SW 1271 (cell line): ENCODE data around the gene CFAP91.

Experiments
- DNase-seq, 2 experiments: peaks; one replicate each; lab custom pipeline; 2025; lab: John Stamatoyannopoulos, UW

CFAP91 gene

DNA sequence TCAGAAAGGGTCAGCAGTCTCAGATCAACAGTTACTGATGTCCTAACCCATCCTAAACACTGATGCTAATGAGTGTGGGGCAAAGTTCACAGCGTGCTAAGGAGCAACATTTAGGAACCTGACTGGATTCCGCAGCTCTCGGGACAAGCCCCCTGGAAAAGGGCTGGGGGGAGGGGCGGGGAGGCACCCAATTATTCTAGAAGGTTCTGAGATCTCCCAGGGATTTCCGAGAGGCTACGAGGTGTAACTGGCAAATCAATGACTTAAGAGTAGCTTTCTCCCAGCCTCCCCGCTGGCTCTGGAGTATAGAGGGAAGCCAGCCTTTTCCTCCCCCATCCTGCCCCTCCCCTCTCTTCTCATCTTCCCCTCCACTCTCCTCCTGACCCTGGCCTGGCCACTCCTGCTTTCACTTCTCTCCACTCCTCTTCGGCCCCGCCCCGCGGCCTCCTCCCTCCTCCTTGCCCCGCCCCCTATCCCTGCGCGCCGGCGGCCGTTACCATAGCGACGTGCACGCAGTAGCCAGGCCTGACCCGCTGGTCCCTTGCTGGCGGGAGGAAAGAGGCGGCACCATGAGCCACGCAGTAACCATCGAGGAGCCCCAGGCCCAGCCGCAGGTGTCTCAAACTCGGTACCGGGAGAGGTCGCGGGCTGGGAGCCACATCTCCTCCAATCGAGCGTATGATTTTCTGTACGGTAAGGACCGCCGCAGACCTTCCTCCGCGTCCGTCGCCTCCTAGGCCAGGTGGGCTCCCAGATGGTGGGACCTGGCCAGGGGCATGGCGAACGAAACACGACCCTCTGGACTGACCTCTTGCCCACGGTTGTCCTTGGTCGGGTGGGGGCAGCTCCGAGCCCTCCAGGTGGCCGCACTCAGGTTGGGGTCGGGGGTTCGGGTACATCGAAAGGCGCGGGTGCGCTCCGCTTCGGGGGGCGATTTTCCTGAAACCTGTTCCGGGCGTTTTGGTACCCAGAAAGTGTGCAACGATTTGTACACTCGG is at the start of gene CFAP91:
CFAP91 (plus strand) TSS at position 493 of the 998 bp plus-strand sequence; CDS start at position 570, 77 bp downstream.
- DNase-seq = no peak

DNA sequence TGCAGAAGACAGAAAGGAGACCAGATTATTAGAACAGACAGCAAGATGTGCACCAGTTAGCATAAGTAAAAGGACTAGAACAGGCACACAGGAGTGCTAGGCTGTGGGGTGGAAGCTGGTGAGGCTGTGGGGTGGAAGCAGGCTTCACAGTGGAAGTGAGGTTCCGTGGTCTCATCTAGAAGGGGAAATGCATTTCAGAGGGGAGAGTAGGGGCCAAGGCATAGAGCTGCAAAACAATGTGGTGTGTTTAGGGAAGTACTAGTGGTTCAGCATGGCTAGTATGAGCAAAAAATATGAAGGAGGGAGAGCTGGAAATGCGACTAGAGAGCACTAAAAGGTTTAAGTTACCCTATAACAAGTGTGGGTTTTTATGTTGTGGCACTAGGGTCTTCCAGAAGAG is 48.9 kb upstream of the CFAP91 start:
- DNase-seq = no peak

GRCh38 chr3:119657887-119658702 is 44.7 kb upstream of the CFAP91 start:
- DNase-seq = no peak

GRCh38 chr3:119658994-119659393 is 43.8 kb upstream of the CFAP91 start:
- DNase-seq = no peak

- no peak for DNase-seq
Measured at GRCh38 chr3:119659606-119660291, 43.1 kb upstream of the CFAP91 start.

DNA sequence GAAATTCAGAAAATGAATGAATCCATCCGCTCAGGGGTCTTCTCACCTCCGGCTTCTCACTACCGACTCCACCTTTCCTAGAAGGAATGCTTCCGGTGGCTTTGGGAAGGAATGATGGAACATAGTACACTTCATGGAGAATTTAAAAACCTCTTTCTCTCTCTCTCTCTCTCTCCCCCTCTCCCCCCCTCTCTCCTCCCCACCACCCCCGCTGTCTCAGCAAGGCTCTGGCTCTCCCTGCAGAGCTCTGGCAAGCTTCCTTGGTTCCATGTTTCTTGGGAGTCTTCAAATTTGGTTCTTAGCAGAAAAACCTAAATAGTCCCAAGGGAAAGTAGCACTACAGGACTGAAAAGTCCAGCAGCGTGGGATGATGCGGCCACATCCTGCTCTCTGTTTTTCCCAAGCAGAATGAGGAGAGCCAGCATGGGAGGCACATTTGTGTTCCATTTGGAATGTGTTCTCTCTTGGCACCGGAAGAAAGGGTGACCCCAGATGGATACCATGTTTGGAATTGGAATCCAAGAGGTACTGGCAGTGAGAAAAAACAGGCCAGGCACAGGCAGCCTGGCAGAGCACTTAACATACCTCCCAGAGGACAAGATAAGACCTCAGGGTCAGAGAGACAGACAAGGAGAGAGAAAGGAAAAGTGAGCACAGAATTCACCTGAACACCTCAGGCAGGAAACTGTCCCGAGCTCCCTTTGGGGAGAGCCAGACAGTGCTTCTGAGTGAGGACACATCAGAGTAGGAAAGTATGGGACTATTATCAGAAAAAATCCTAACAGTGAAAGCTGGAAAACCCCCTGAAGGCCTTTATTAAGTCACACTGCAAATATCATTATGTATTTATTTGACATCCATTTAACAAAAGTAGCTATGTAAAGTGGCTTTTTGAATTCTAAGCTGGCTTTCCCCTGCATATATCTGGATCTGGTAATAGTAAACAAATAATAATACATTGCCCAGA is 42.1 kb upstream of the CFAP91 start, which contains the start of gene POPDC2:
POPDC2 (minus strand) TSS at position 116 of the 967 bp plus-strand sequence. CDS start 166 bp downstream, outside the sequence.
- no peak for DNase-seq

DNA sequence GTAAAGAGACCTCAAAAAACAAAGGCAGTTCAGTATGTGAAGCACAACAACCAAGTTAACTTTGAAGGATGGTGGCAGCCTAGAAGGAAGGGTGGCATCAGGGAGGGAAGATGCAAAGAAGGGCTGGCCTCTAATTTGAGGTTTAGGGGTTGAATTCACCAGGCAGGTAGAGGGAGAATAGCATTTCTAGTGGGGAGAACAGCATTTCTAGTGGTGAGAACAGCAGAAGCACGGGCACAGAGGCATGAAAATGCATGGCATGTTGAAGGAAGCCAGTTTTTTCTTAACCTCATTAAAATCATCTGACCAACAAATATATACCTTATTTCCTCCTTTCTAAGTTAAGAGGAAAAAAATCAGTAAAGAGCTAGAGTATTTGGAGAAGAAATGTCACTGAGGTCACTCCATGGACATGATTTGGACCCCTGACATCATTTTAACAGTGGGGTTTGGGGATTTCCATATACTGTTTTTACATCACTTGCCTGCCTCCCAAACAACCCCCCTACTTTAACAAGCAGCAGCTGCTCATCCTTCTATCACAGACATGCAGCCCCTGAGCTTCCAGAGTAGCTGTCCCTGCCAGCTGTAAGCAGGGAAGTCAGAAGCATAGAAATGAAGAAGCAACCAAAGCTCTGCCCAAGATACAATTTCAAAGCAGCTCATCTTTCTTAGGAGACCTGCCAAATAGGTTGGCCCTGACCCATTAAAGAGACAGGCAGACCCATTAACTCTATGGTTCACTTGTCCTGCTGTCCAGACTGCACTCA is 40.0 kb upstream of the CFAP91 start:
- no peak for DNase-seq

DNA sequence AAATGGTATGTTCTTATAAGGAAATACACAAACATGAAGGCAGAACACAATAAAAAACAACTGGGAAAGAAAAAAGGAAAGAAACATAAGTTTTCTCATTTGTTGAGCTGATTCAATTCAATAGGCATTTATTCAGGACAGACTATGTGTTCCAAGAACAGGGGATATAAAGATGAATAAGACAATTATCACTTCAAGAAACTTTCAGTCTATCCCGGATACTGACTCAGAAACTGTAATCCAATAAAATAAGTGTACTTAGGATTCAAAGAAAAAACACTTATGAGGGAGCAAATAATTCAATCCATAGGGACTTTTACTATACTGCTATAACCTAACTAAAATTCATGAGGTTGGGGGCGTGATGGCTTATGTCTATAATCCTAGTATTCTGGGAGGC is 38.9 kb upstream of the CFAP91 start:
- no peak for DNase-seq

DNA sequence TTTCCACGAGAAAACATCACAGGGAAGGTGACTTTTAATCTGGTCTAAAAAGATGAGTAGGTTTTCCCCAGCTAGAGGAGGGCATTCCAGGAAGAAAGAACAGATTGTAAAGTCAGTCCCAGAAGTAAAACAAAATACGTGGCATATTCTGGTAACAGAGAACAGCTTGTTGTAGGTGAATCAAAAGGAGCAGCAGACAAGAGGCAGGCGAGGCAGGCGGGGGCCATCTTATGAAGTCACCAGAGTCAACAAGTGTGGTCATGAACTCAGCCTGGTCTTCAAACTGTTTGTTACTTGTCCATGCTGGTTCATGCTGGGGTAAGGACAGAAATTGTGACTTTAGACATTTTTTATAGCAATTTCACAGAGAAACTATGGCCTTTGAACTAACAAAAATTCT is 38.5 kb upstream of the CFAP91 start:
- DNase-seq = no peak

GRCh38 chr3:119664850-119665379 is 37.9 kb upstream of the CFAP91 start:
- no peak for DNase-seq

GRCh38 chr3:119665954-119666559 is 36.8 kb upstream of the CFAP91 start:
- DNase-seq = no peak

- DNase-seq = no peak
Measured at GRCh38 chr3:119669906-119670570, 32.8 kb upstream of the CFAP91 start.

GRCh38 chr3:119672776-119673175 is 30.0 kb upstream of the CFAP91 start:
- no peak for DNase-seq

DNA sequence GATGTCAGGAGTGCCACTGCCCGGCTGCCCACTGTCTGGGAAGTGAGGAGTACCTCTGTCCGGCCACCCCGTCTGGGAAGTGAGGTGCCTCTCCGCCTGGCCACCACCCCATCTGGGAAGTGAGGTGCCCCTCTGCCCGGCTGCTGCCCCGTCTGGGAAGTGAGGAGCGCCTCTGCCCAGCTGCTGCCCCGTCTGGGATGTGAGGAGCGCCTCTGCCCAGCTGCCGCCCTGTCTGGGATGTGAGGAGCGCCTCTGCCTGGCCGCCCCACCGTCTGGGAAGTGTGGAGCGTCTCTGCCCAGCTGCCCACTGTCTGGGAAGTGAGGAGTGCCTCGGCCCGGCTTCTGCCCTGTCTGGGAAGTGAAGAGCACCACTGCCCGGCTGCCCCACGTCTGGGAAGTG is 28.9 kb upstream of the CFAP91 start:
- DNase-seq = no peak

DNA sequence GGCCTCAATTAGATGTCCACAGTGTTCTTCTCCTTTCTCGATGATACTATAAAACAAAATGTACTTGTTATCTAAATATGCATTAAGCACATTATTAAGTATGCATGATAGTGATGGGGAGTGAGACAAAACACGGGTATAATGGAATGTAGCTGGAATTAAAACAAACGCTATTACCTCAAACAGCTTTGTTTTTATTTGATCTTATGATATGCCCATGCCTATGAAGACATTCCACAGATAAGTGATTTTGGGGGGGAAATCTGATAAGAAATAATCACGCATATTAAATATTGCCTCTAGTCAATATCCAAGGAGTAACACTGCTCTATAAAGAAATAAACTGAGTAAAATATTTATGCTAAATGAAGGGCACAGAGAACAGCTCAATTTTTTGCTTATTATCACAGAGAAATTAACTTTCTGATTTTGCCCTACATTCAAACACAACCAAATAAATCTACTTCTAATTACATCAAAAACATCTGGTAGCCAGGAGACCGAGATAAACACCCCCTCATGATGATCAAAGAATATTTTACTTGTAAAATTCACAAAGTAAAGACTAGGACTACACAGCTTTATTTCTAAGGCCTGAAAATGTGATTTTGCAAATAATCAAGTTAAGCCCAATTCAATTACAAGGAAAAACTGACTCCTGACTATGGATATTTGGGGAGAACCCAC is 27.5 kb upstream of the CFAP91 start:
- no peak for DNase-seq

GRCh38 chr3:119676020-119676419 is 26.8 kb upstream of the CFAP91 start:
- no peak for DNase-seq

DNA sequence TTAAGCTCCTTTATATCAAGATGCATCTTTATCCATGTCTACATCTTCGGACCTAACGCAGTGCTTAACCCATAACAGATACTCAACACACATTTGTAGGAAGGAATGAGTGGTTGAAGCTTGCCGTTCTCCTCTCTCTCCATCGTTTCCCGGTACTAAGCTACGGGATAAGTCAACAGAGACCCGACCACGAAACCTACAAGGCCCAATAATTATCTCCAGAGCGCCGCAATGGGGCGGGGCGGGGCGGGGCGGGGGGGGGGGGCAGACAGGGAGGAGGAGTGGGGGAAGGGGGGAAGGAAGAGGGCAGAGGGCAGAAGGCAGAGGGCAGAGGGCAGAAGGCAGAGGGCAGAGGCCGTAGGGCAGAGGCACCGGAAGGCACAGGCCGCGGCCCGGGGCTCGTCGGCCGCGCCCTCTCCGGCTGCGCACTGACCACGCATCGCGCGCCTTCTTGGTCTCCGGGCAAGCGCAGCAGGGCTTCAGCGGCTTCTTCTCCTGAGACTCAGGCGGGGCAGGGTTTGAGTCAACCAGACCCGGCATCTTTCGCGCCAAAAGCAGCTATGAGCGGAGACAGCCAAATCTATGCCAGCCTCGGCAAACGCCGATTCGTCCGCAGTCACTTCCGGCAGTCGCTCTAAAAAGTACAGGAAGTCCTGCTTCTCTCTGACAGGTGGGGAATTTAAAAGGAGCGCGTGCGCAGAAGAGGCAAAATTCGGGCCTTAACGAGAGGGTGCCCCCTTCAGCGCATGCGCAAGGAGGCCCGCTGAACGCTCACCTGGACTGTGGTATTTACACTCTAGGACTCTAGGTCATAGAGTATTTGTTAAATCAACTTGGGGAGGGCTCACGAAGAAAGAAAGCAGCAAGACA is 25.8 kb upstream of the CFAP91 start, which contains the start of gene COX17:
COX17 (minus strand) TSS at position 636 of the 870 bp plus-strand sequence; CDS start at position 540, 96 bp downstream.
- DNase-seq = peak; percentile 86 to 95
